ENCODE results near the gene TSPOAP1. TPM values are rescaled to one million over a fixed set of nuclear protein-coding genes. Genes with fewer than 3 reads are reported as not detected.

Gene TSPOAP1
- total and polyA plus RNA-seq, 2 of the 13 experiments (the other 11 are each of a cell fraction or from before 2014, with no cell fraction given), result not detected

DNA sequence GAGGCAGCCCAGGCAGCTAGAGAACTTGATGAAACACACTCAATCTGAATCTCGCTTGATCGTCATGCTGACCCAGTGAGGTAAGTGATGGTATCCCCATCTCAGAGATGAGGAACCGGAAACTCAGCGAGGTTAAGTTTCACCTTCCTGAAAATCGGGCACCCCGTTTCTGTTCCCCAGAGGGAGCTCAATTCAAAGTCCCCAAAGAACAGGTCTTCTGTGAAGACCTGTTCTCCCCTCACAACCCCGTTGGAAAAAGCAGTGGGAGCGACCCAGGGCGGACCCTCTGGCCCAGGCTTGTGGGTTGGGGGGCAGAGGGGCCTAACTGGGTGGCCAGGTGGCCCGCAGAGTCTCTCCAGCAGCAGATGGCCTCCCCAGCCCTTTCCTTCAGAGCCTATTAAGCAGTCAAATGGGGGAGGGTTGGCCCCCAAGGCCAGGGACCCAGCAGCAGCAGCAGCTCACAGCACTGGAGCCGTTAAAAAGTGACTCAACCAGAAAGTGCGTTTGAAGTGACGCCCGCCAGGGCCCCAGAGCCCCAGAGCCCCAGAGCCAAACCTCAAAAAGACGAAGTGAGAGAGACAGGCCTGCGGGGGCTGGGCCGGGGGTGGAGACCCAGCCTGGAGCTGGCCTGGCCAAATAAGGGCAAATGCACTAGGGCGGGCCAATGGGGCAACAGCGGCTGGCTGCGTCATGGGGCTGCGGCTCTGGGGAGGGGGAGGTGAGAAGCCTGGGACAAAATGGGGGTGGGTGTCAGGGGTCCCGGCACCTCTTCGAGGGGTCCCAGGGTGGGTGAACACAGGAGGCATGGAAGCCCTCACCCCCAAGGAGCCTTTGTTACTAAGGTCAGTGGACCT is 9.2 kb upstream of the TSPOAP1 start (continued):
- TF ChIP-seq, protein P1, sequence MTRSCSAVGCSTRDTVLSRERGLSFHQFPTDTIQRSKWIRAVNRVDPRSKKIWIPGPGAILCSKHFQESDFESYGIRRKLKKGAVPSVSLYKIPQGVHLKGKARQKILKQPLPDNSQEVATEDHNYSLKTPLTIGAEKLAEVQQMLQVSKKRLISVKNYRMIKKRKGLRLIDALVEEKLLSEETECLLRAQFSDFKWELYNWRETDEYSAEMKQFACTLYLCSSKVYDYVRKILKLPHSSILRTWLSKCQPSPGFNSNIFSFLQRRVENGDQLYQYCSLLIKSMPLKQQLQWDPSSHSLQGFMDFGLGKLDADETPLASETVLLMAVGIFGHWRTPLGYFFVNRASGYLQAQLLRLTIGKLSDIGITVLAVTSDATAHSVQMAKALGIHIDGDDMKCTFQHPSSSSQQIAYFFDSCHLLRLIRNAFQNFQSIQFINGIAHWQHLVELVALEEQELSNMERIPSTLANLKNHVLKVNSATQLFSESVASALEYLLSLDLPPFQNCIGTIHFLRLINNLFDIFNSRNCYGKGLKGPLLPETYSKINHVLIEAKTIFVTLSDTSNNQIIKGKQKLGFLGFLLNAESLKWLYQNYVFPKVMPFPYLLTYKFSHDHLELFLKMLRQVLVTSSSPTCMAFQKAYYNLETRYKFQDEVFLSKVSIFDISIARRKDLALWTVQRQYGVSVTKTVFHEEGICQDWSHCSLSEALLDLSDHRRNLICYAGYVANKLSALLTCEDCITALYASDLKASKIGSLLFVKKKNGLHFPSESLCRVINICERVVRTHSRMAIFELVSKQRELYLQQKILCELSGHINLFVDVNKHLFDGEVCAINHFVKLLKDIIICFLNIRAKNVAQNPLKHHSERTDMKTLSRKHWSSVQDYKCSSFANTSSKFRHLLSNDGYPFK (CRISPR knock-in tag; IDR thresholded peaks at IDR 0.05; ENCODE audit: borderline replicate concordance), result 0 out of 2 replicates have a peak, but pooled peaks have one; percentile 39
- TF ChIP-seq ZNF552 (CRISPR knock-in tag; IDR thresholded peaks at IDR 0.05; ENCODE audit: borderline replicate concordance), result no peak
- no peak; the same call in 1 of the 2 replicates for TF ChIP-seq ZNF605 (CRISPR knock-in tag; IDR thresholded peaks at IDR 0.05)
- no peak for TF ChIP-seq TEAD3 (CRISPR knock-in tag; optimal IDR thresholded peaks at IDR 0.05; ENCODE audit: borderline replicate concordance)
- peak; percentile 43; the same call in 1 of the 2 replicates for TF ChIP-seq SETDB1 (CRISPR knock-in tag; IDR thresholded peaks at IDR 0.05; ENCODE audit: borderline replicate concordance)
- TF ChIP-seq, protein P2, sequence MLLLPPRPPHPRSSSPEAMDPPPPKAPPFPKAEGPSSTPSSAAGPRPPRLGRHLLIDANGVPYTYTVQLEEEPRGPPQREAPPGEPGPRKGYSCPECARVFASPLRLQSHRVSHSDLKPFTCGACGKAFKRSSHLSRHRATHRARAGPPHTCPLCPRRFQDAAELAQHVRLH (CRISPR knock-in tag; IDR thresholded peaks at IDR 0.05; ENCODE audit: borderline replicate concordance, low read depth), result 0 out of 2 replicates have a peak, but pooled peaks have one; percentile 57
- no peak for TF ChIP-seq ZNF7 (CRISPR knock-in tag; IDR thresholded peaks at IDR 0.05)
- TF ChIP-seq HHEX (CRISPR knock-in tag; IDR thresholded peaks at IDR 0.05), result no peak
- TF ChIP-seq ZNF713 (CRISPR knock-in tag; IDR thresholded peaks at IDR 0.05), result no peak
- no peak for TF ChIP-seq ZNF883 (CRISPR knock-in tag; IDR thresholded peaks at IDR 0.05; ENCODE audit: not compliant biosample characterization)
- no peak for TF ChIP-seq ZNF160 (CRISPR knock-in tag; IDR thresholded peaks at IDR 0.05)
- TF ChIP-seq, protein P3, sequence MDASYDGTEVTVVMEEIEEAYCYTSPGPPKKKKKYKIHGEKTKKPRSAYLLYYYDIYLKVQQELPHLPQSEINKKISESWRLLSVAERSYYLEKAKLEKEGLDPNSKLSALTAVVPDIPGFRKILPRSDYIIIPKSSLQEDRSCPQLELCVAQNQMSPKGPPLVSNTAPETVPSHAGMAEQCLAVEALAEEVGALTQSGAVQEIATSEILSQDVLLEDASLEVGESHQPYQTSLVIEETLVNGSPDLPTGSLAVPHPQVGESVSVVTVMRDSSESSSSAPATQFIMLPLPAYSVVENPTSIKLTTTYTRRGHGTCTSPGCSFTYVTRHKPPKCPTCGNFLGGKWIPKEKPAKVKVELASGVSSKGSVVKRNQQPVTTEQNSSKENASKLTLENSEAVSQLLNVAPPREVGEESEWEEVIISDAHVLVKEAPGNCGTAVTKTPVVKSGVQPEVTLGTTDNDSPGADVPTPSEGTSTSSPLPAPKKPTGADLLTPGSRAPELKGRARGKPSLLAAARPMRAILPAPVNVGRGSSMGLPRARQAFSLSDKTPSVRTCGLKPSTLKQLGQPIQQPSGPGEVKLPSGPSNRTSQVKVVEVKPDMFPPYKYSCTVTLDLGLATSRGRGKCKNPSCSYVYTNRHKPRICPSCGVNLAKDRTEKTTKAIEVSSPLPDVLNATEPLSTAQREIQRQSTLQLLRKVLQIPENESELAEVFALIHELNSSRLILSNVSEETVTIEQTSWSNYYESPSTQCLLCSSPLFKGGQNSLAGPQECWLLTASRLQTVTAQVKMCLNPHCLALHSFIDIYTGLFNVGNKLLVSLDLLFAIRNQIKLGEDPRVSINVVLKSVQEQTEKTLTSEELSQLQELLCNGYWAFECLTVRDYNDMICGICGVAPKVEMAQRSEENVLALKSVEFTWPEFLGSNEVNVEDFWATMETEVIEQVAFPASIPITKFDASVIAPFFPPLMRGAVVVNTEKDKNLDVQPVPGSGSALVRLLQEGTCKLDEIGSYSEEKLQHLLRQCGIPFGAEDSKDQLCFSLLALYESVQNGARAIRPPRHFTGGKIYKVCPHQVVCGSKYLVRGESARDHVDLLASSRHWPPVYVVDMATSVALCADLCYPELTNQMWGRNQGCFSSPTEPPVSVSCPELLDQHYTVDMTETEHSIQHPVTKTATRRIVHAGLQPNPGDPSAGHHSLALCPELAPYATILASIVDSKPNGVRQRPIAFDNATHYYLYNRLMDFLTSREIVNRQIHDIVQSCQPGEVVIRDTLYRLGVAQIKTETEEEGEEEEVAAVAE (CRISPR knock-in tag; IDR thresholded peaks at IDR 0.05; ENCODE audit: borderline replicate concordance), result no peak
- TF ChIP-seq, protein P4, sequence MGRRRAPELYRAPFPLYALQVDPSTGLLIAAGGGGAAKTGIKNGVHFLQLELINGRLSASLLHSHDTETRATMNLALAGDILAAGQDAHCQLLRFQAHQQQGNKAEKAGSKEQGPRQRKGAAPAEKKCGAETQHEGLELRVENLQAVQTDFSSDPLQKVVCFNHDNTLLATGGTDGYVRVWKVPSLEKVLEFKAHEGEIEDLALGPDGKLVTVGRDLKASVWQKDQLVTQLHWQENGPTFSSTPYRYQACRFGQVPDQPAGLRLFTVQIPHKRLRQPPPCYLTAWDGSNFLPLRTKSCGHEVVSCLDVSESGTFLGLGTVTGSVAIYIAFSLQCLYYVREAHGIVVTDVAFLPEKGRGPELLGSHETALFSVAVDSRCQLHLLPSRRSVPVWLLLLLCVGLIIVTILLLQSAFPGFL (CRISPR knock-in tag; IDR thresholded peaks at IDR 0.05), result no peak
- no peak for TF ChIP-seq TCF12 (IDR thresholded peaks at IDR 0.05)
- TF ChIP-seq TCF12 (CRISPR knock-in tag; IDR thresholded peaks at IDR 0.05), result no peak
- TF ChIP-seq, protein P5, sequence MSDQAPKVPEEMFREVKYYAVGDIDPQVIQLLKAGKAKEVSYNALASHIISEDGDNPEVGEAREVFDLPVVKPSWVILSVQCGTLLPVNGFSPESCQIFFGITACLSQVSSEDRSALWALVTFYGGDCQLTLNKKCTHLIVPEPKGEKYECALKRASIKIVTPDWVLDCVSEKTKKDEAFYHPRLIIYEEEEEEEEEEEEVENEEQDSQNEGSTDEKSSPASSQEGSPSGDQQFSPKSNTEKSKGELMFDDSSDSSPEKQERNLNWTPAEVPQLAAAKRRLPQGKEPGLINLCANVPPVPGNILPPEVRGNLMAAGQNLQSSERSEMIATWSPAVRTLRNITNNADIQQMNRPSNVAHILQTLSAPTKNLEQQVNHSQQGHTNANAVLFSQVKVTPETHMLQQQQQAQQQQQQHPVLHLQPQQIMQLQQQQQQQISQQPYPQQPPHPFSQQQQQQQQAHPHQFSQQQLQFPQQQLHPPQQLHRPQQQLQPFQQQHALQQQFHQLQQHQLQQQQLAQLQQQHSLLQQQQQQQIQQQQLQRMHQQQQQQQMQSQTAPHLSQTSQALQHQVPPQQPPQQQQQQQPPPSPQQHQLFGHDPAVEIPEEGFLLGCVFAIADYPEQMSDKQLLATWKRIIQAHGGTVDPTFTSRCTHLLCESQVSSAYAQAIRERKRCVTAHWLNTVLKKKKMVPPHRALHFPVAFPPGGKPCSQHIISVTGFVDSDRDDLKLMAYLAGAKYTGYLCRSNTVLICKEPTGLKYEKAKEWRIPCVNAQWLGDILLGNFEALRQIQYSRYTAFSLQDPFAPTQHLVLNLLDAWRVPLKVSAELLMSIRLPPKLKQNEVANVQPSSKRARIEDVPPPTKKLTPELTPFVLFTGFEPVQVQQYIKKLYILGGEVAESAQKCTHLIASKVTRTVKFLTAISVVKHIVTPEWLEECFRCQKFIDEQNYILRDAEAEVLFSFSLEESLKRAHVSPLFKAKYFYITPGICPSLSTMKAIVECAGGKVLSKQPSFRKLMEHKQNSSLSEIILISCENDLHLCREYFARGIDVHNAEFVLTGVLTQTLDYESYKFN (CRISPR knock-in tag; conservative IDR thresholded peaks at IDR 0.05), result no peak
- TF ChIP-seq SIN3B (IDR thresholded peaks at IDR 0.05; ENCODE audit: low read length), result no peak

All from HepG2 (cell line).